ENCODE measurements around the gene BCAR3. TPM values are rescaled to one million over a fixed set of nuclear protein-coding genes. Genes with fewer than 3 reads are reported as not detected.

Gene BCAR3
- total RNA-seq, 2 donors from 2014 or later: 7.9 to 10.9 TPM

GRCh38 chr1:93703643-93704042, 22.0 kb upstream of the BCAR3 start:
- intact Hi-C loops (cut with DNase I): no loop called here
- Histone ChIP-seq H3K27ac (no peak overlapping the region), H3K27me3 (no peaks in the 10 kb centered on the region), H3K4me1 (peaks cover 2% of the 10 kb centered on the region), H3K9me3 (no peaks in the 10 kb centered on the region), H3K36me3 (replicated peaks in 1 of 2; ENCODE audit: insufficient read depth in 1 of 2, low read depth in 2 of 2) (no peaks in the 10 kb centered on the region), H3K4me3 (no peak overlapping the region)
- WGBS, 2 donors: 89 to 93% methylated on average over 3 of the region's 3 CpGs
- no peak for ATAC-seq
- DNase-seq: no peak
- TF ChIP-seq POLR2A (IDR thresholded peaks at IDR 0.05) (no peak), CTCF (IDR thresholded peaks at IDR 0.05) (no peak)

GRCh38 chr1:93702828-93703183, 21.2 kb upstream of the BCAR3 start:
- H3K27ac ChIP-seq: no peak overlapping the region
- ATAC-seq (no peak), DNase-seq (no peak)
- no peaks in the 10 kb centered on the region for H3K4me1 ChIP-seq
- WGBS, 2 donors: 51 to 61% methylated on average over 2 to 3 of the region's 3 CpGs
- no peaks in the 10 kb centered on the region for H3K27me3 ChIP-seq
- no peak overlapping the region for H3K4me3 ChIP-seq
- intact Hi-C loops (cut with DNase I): no loop called here
- H3K36me3 ChIP-seq (replicated peaks in 1 of 2; ENCODE audit: insufficient read depth in 1 of 2, low read depth in 2 of 2): no peaks in the 10 kb centered on the region
- TF ChIP-seq CTCF (IDR thresholded peaks at IDR 0.05) (no peak), POLR2A (IDR thresholded peaks at IDR 0.05) (no peak)
- no peaks in the 10 kb centered on the region for H3K9me3 ChIP-seq

GRCh38 chr1:93702111-93702827, 20.6 kb upstream of the BCAR3 start:
- 83 to 89% methylated on average over 8 to 9 of the region's 9 CpGs for WGBS, 2 donors
- intact Hi-C loops (cut with DNase I): no loop called here
- H3K4me1 ChIP-seq: no peaks in the 10 kb centered on the region
- ATAC-seq (no peak), DNase-seq (no peak)
- H3K27ac ChIP-seq: no peak overlapping the region
- H3K27me3 ChIP-seq: no peaks in the 10 kb centered on the region
- TF ChIP-seq CTCF (IDR thresholded peaks at IDR 0.05): no peak
- TF ChIP-seq POLR2A (IDR thresholded peaks at IDR 0.05): no peak
- no peak overlapping the region for H3K4me3 ChIP-seq
- no peaks in the 10 kb centered on the region for H3K9me3 ChIP-seq
- H3K36me3 ChIP-seq (replicated peaks in 1 of 2; ENCODE audit: insufficient read depth in 1 of 2, low read depth in 2 of 2): no peaks in the 10 kb centered on the region

- intact Hi-C loops (cut with DNase I): no loop called here
- Histone ChIP-seq H3K4me1 (no peaks in the 10 kb centered on the region), H3K27me3 (no peaks in the 10 kb centered on the region), H3K4me3 (no peak overlapping the region), H3K27ac (no peak overlapping the region), H3K9me3 (no peaks in the 10 kb centered on the region), H3K36me3 (replicated peaks in 1 of 2; ENCODE audit: insufficient read depth in 1 of 2, low read depth in 2 of 2) (no peaks in the 10 kb centered on the region)
- ATAC-seq: no peak
- TF ChIP-seq CTCF (IDR thresholded peaks at IDR 0.05) (no peak), POLR2A (IDR thresholded peaks at IDR 0.05) (no peak)
- peak in 1 of 4 donors; percentile 32 for DNase-seq
These were observed 20.0 kb upstream of the BCAR3 start for GRCh38 chr1:93701629-93702028.
